HG03378 (cell line): ENCODE results near the gene OTUD5.

Experiments
- ATAC-seq: cut with Tn5 transposase; IDR thresholded peaks from one replicate; pipeline ENCODE4 v1.9.1; 2021; ENCODE audit warnings: mild to moderate bottlenecking, moderate library complexity; ENCODE audit not compliant: unreplicated experiment

OTUD5 gene

GRCh38 chrX:48938721-48939425, 18.5 kb downstream of the OTUD5 start:
- ATAC-seq = peak; percentile 46

GRCh38 chrX:48937054-48937907, 20.1 kb downstream of the OTUD5 start:
- peak; percentile 55 for ATAC-seq

GRCh38 chrX:48936429-48937053, 20.9 kb downstream of the OTUD5 start:
- peak; percentile 4 for ATAC-seq

- no peak for ATAC-seq
Measured at GRCh38 chrX:48935301-48935670, 22.1 kb downstream of the OTUD5 start.

- no peak for ATAC-seq
Measured at GRCh38 chrX:48934581-48935300, 22.7 kb downstream of the OTUD5 start.

- ATAC-seq = no peak
Measured at GRCh38 chrX:48933757-48934156, 23.6 kb downstream of the OTUD5 start.

GRCh38 chrX:48927736-48928382, 29.5 kb downstream of the OTUD5 start:
- no peak for ATAC-seq

GRCh38 chrX:48927123-48927522, 30.3 kb downstream of the OTUD5 start:
- ATAC-seq = no peak

- no peak for ATAC-seq
Measured at GRCh38 chrX:48924270-48924669, 33.1 kb downstream of the OTUD5 start.

- ATAC-seq = no peak
Measured at GRCh38 chrX:48923771-48924170, 33.6 kb downstream of the OTUD5 start.

- ATAC-seq = no peak
Measured at GRCh38 chrX:48920718-48921104, 36.7 kb downstream of the OTUD5 start.

GRCh38 chrX:48919947-48920717, 37.3 kb downstream of the OTUD5 start:
- no peak for ATAC-seq

- ATAC-seq = peak; percentile 15
Measured at GRCh38 chrX:48919360-48919841, 38.0 kb downstream of the OTUD5 start.

GRCh38 chrX:48918643-48919340, 38.6 kb downstream of the OTUD5 start, which contains the start of gene PIM2:
PIM2 (minus strand) TSS chrX:48919024; CDS start chrX:48918834, 190 bp downstream.
- ATAC-seq = peak; percentile 63

GRCh38 chrX:48918301-48918642, 39.1 kb downstream of the OTUD5 start:
- no peak for ATAC-seq

GRCh38 chrX:48917139-48918001, 40.0 kb downstream of the OTUD5 start:
- peak; percentile 44 for ATAC-seq

GRCh38 chrX:48914593-48915493, 42.6 kb downstream of the OTUD5 start:
- ATAC-seq = no peak
